B cell (primary cell): Measurements from ENCODE around the gene PAN3.

Source experiments
- EZH2 ChIP-seq: IDR thresholded peaks from 2 replicates; pipeline ENCODE4 v1.6.1; 2012; ENCODE audit warnings: borderline replicate concordance, low read depth, mild to moderate bottlenecking, moderate library complexity, low read length; ENCODE audit not compliant: insufficient read depth, poor library complexity, severe bottlenecking
- TF ChIP-seq, protein P1 (sequence below): fragments of 200-600 bp; IDR thresholded peaks from one replicate; pipeline ENCODE4 v1.8.0; 2022; ENCODE audit warnings: antibody characterized with exemption, mild to moderate bottlenecking

DNA sequence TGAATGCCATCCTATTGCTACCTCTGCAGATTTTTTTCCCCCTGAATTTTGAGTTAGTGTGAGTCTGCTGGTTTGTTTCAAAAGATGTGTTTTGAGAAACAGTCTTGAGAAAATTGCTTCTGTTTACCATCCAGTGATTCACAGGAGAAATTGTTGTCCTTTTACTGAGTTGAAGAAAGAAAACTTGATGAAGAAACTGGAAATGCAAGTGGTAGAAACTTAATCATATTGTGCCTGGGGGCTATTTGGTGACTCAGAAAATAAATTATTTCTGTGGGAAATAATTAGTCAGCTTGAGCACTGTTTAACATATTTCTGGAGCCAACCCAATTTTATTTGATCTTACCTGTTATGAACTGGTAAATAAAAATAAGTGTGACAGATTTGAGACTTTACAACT lies 35.4 kb downstream of the PAN3 start:
- TF ChIP-seq EZH2 = no peak
- TF ChIP-seq, protein P1, sequence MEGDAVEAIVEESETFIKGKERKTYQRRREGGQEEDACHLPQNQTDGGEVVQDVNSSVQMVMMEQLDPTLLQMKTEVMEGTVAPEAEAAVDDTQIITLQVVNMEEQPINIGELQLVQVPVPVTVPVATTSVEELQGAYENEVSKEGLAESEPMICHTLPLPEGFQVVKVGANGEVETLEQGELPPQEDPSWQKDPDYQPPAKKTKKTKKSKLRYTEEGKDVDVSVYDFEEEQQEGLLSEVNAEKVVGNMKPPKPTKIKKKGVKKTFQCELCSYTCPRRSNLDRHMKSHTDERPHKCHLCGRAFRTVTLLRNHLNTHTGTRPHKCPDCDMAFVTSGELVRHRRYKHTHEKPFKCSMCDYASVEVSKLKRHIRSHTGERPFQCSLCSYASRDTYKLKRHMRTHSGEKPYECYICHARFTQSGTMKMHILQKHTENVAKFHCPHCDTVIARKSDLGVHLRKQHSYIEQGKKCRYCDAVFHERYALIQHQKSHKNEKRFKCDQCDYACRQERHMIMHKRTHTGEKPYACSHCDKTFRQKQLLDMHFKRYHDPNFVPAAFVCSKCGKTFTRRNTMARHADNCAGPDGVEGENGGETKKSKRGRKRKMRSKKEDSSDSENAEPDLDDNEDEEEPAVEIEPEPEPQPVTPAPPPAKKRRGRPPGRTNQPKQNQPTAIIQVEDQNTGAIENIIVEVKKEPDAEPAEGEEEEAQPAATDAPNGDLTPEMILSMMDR = no peak
